K562 (cell line): ENCODE measurements around the gene TRIM44.

Experiments used
- CTCF ChIP-seq, 3 experiments: IDR thresholded peaks in 2 of 3; conservative IDR thresholded peaks in 1 of 3; 2 replicates each; pipeline ENCODE4 v1.5.1; 2011 to 2012; ENCODE audit warnings: low read length in 3 of 3, mild to moderate bottlenecking in 3 of 3, control low read depth in 2 of 3, improper control_type of control experiment in 1 of 3, inconsistent platforms in 1 of 3, low read depth in 1 of 3, mixed read lengths in 1 of 3, moderate library complexity in 1 of 3; ENCODE audit not compliant: insufficient read depth in 2 of 3
- FOXJ2 ChIP-seq: fragments of 200-800 bp; sonication (Bioruptor generic); IDR thresholded peaks from 2 replicates; pipeline ENCODE4 v1.6.1; 2016; ENCODE audit warnings: missing genetic modification characterization, missing compliant biosample characterization
- MXD1 ChIP-seq: fragments of 250-450 bp; sonication (Bioruptor Pico); IDR thresholded peaks from 2 replicates; pipeline ENCODE4 v1.8.0; 2021; ENCODE audit warnings: borderline replicate concordance, mild to moderate bottlenecking, moderate library complexity; ENCODE audit not compliant: poor library complexity, severe bottlenecking
- POLR2A ChIP-seq: fragments of 450-650 bp; conservative IDR thresholded peaks from 2 replicates; pipeline ENCODE4 v1.6.1; 2016
- REST ChIP-seq, 2 experiments: fragments of 450-650 bp; formaldehyde crosslinking in 1 of 2; IDR thresholded peaks; 2 replicates each; pipeline versions ENCODE4 v1.4.0 to v1.6.1; 2014 to 2020; ENCODE audit warnings: mild to moderate bottlenecking in 2 of 2, borderline replicate concordance in 1 of 2, low read depth in 1 of 2
- SP1 ChIP-seq: sonication (generic); formaldehyde crosslinking; IDR thresholded peaks from 2 replicates; pipeline ENCODE4 v1.8.1; 2022; ENCODE audit warnings: mild to moderate bottlenecking, missing genetic modification reagents
- ZBTB7A ChIP-seq: IDR thresholded peaks from 2 replicates; pipeline ENCODE4 v1.6.1; 2011; ENCODE audit warnings: low read depth, mild to moderate bottlenecking, low read length, moderate library complexity, borderline replicate concordance; ENCODE audit not compliant: control insufficient read depth
- ZNF830 ChIP-seq: fragments of 250-450 bp; sonication (Bioruptor Pico); IDR thresholded peaks from 2 replicates; pipeline ENCODE4 v1.5.0; 2021; ENCODE audit warnings: mild to moderate bottlenecking

- TF ChIP-seq ZNF830 (CRISPR knock-in tag) (no peak), CTCF (IDR thresholded peaks at IDR 0.05 in 2 of 3, conservative IDR thresholded peaks at IDR 0.05 in 1 of 3; ENCODE audit: insufficient read depth in 2 of 3, low read depth in 1 of 3, low read length in 3 of 3) (no peak), REST (IDR thresholded peaks at IDR 0.05; ENCODE audit: borderline replicate concordance) (no peak), REST (CRISPR knock-in tag; IDR thresholded peaks at IDR 0.05; ENCODE audit: low read depth) (no peak), FOXJ2 (tag) (no peak), MXD1 (no peak), ZBTB7A (no peak), POLR2A (no peak), SP1 (no peak)
These were observed 420 bp upstream of the TRIM44 start for GRCh38 chr11:35662061-35662648.
